ENCODE measurements around the gene FOXD3.
"Not testable (repeated sequence)": the region's sequence is repeated elsewhere in the genome, so short reads cannot be mapped to it uniquely, and the experiment has no call there.

The FOXD3 gene

GRCh38 chr1:63343922-63344321 lies 21.6 kb downstream of the FOXD3 start:
- TF ChIP-seq CTCF (IDR thresholded peaks at IDR 0.05; ENCODE audit: insufficient read depth, low read length, missing control alignments) = no peak
- no peak overlapping the region for H3K4me3 ChIP-seq (ENCODE audit: low read depth, low read length)
- POLR2A ChIA-PET = no interaction called here
- DNase-seq (ENCODE audit: low read depth, low spot score) = no peak
- CTCF ChIA-PET = interaction anchor here (1.5 kb wide), 1 partner anchor 14 kb away, joined by 3 read pairs; no protein-coding TSS in a partner anchor

GRCh38 chr1:63350320-63350719 lies 28.0 kb downstream of the FOXD3 start:
- H3K4me3 ChIP-seq (ENCODE audit: low read depth, low read length) = no peak overlapping the region
- POLR2A ChIA-PET = no interaction called here
- CTCF ChIA-PET = interaction anchor here (1.6 to 2.3 kb wide), 2 partner anchors 23 to 91 kb away, joined by 4 to 10 read pairs; no protein-coding TSS in a partner anchor
- no peak for TF ChIP-seq CTCF (IDR thresholded peaks at IDR 0.05; ENCODE audit: insufficient read depth, low read length, missing control alignments)
- no peak for DNase-seq (ENCODE audit: low read depth, low spot score)

- POLR2A ChIA-PET = no interaction called here
- TF ChIP-seq CTCF (IDR thresholded peaks at IDR 0.05; ENCODE audit: insufficient read depth, low read length, missing control alignments) = no peak
- H3K4me3 ChIP-seq (ENCODE audit: low read depth, low read length) = no peak overlapping the region
- no peak for DNase-seq (ENCODE audit: low read depth, low spot score)
- CTCF ChIA-PET = no interaction called here
These were observed 30.4 kb downstream of the FOXD3 start for GRCh38 chr1:63352736-63353135.

GRCh38 chr1:63356234-63356633 lies 33.9 kb downstream of the FOXD3 start:
- CTCF ChIA-PET; DNase-seq (ENCODE audit: low read depth, low spot score); POLR2A ChIA-PET; H3K4me3 ChIP-seq (ENCODE audit: low read depth, low read length): not testable (repeated sequence)

GRCh38 chr1:63359561-63359960 lies 37.2 kb downstream of the FOXD3 start:
- CTCF ChIA-PET = no interaction called here
- TF ChIP-seq CTCF (IDR thresholded peaks at IDR 0.05; ENCODE audit: insufficient read depth, low read length, missing control alignments) = no peak
- no peak overlapping the region for H3K4me3 ChIP-seq (ENCODE audit: low read depth, low read length)
- DNase-seq (ENCODE audit: low read depth, low spot score) = no peak
- POLR2A ChIA-PET = no interaction called here

GRCh38 chr1:63362073-63362472 lies 39.7 kb downstream of the FOXD3 start:
- no peak for TF ChIP-seq CTCF (IDR thresholded peaks at IDR 0.05; ENCODE audit: insufficient read depth, low read length, missing control alignments)
- ChIA-PET CTCF (no interaction called here), POLR2A (no interaction called here)
- H3K4me3 ChIP-seq (ENCODE audit: low read depth, low read length) = no peak overlapping the region
- DNase-seq (ENCODE audit: low read depth, low spot score) = no peak

- H3K4me3 ChIP-seq (ENCODE audit: low read depth, low read length) = no peak overlapping the region
- no peak for TF ChIP-seq CTCF (IDR thresholded peaks at IDR 0.05; ENCODE audit: insufficient read depth, low read length, missing control alignments)
- CTCF ChIA-PET = no interaction called here
- no peak for DNase-seq (ENCODE audit: low read depth, low spot score)
- POLR2A ChIA-PET = no interaction called here
These were observed 40.2 kb downstream of the FOXD3 start for GRCh38 chr1:63362578-63362977.
